ENCODE results near the gene DNAJB8.

The DNAJB8 gene

GRCh38 chr3:128442070-128442469 lies 24.6 kb downstream of the DNAJB8 start:
- DNase-seq: no peak

DNA sequence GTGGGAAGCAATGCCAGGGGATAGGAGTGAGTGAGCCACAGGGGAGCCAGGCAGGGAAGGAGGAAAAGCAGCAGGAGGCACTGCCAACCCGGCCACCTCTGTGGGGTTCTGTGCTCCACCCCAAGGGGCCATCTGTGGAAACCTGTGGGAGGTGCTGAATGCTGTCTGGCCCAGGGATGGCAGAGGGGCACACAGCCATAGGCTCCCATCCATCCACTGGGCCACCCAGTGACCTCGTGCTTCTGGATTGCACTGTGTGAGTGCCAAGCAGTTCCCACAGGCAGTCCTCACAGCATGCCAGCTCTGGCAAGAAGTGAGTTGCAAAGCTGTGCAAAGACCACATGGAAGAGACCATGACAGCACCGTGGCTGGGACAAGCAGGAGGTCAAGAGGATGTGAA lies 27.5 kb downstream of the DNAJB8 start:
- DNase-seq: no peak

DNA sequence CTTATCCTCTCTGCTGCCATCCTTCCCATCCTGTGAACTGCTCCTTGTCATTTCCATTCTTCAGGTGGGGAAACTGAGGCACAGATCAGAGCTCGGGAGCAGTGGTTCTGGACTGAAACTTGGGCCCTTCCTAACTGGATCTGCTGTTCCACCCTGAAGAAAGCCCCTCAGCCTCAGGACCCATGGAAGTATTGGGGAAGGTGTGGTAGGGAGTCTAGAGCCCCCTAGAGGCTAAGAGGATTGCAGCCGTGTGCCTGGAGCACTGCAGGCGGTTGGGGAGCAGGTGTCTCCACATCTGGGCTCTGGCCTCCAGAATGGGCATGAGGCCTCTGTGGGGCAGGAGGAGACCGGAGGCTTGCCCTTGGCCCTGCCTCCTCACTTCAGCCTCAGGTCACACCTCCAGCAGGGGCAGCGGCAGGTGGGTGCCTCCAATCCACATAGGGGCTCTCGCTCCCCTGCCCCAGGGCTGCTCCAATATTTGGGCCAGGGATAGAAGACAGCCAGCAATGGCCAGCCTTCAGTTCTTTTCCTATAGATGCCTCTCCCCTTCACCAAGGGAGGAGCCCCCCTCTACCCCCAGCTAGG lies 28.1 kb downstream of the DNAJB8 start:
- no peak for DNase-seq

DNA sequence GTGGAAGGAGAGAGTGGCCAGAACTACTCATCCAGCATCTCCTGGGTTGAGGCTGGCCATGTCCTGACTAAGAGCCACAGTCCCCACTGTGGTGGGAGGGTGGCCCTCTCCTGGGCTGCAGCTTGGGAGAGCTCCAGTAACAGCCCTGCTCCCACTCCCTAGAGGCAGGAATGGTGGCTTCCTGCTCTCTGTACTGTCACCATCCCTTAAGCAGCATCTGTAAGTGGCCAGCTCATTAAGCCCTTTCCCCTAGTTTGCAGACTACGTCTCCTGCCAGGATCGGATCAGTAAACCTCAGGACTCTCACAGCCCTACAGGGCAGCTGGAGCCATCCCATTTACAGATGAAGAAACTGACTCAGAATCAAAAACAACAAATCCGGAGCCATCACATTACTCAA lies 30.5 kb downstream of the DNAJB8 start:
- DNase-seq: no peak

DNA sequence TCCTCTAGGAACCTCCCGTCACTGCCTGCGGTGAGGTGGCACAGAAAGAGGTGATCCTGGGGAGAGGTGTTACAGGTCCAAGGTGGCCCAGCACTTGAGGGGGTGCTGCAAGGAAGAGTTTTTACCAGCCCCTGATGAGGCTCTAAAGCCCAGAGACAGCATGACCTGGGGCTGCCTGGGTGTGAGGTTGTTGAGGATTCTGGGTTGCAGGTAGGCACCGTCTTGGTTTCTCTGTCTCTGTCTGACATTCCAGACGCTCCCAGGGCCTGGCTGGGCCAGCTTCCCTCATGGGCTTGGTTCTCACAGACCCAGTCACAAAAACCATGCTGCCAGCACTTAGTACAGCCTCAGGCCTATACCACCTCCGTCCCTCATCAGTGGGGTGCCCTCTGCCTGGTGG lies 31.1 kb downstream of the DNAJB8 start:
- no peak for DNase-seq

DNA sequence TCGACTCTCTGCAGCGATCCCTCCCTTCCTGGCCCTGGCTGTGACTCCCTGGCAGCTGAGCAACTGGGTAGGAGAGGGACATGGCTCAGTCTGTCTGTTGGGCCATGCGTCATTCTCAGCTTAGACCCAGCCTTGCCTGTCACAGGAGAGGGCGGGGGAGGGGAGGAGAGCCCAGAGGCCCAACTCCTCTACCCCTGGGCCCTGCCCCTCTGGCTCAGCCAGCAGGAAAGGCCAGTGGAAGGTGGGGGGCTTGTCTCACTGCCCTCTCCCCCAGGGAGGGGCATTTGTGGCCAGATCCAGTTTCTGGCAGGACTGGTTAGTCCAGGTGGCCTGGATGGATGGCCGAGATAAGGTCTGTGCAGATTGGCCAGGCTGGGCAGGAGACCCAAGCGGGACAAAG lies 31.6 kb downstream of the DNAJB8 start:
- no peak for DNase-seq

- DNase-seq: no peak
These were observed 32.2 kb downstream of the DNAJB8 start for GRCh38 chr3:128434524-128434923.

DNA sequence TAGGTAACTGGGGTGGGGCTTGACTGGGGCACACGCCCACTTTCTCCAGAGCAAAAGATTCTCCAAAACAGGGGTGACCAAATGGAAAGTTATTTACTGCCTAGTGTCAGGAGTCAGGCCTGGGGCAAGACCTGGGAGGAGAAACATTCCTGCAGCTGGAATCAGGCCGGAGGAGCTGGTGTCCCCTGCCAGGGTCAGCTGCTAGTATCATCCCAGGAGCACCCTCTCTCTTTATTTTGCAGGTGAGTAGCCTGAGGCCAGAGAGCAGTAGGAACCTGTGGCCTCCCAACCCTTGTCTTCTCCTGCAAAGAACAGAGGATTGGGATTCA lies 32.9 kb downstream of the DNAJB8 start:
- DNase-seq: no peak

DNA sequence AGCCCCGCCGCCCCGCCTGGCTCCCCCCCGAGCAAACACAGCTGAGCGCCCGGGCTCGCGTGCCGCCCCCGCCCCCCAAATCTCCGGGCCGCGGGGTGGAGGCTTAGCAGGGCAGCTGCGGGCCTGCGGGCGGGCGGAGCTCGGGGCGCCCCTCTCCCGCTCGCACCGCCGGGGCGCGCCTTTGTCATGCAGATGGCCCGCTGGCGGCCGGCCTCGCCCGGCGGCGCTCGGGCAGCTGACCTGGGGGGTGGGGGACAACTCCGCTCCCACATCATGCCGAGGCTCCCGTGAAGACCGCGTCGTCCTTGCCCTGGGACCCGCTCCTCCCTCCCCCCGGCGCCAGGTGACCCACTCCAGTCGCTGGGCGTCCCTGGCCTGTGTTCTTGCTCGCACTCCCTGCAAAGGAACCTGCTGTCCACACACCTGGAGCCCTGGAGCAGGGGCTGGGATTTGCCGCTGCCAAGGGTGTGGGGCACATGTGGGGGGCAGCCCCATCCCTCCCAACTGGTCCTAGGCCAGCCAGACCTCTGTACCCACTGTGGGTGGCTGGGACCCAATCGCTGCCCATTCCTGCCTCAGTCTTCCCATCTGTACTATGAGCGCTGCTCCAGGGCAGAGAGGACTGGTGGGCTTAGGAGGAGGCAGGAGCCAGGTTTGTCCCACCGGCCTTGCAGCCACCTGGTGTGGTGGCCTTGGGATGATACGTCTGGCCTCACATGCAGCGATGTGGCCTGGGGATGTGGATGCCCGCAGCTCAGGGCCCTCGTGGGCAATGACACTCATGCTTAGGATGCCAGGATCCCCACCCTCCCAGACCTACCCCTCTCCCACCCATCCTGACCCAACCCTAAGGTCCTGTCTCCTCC lies 33.5 kb downstream of the DNAJB8 start:
- peak; percentile 71 for DNase-seq

DNA sequence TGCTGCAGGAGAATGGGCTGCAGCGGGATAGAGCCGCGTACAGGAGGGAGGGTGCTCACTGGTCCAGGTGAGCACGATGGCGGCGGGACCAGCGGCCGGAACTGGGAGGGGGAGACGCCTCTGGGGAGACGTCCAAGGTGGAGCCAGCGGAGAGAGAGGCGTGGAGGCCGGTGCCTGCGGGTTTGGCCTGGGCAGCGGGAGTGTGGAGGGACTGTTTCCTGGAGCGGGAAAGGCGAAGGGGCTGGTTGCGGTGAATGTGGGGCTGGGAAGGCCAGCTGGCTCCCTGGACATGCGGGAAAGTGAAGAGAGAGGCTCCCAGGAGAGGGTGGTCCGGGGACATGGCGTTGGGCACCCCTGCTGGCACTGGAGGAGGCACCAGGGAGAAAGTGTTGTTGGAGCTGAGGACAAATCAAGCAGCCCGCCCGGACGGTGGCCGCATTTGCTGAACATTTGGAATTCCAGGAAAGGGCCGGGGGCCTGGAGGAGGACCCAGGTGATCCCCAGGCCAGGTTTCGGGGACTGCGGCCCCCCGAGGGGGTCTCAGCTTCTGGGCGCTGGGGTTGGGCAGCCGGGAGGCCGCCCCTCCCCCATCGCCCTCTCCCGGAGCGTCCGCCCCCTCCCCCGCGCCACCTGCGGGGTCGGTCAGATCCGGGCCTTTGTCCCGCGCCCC lies 34.3 kb downstream of the DNAJB8 start:
- peak; percentile 22 for DNase-seq

DNA sequence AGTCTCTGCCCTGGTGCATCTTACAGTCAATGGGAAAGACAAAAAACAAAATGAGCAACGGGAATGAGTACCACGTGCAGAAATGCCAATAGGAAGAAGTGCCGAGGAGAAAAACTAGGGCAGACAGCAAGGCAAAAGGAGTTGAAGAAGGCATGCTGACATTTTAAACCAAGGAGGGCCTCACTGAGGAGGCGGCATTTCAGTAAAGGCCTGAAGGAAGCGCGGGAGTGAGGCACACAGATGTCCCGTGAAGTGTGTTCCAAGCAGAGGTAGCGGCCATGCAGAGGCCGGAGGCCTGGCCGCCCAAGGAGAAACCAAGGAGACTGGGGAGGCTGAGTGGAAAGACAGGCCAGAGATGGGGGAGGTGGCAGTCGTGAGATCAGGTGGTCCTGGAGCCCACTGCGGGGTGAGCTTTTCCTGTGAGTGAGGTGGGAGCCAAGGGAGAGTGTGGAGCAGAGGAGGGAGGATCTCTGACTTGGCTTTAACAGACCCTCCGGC lies 34.8 kb downstream of the DNAJB8 start:
- no peak for DNase-seq

DNA sequence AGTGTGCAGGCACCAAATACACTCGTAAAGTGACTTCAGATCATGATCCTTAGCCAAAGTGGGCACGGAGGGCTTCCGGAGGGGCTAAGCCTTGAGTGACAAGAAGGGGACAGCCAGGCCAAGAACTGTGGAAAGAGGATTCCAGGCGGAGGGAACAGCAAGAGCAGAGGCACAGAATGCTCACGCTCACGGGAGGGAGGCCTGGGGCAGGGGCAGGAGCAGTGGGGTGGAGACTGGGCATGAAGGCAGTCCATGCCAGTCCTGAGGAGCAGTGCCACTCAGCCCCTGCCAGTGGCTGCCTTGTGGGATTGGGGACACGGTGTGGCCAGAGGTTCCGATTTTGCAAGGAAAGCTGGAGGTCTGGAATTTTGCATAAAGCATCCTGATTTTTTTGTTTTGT lies 36.0 kb downstream of the DNAJB8 start:
- DNase-seq: no peak

- no peak for DNase-seq
These were observed 36.4 kb downstream of the DNAJB8 start for GRCh38 chr3:128430301-128430700.

DNA sequence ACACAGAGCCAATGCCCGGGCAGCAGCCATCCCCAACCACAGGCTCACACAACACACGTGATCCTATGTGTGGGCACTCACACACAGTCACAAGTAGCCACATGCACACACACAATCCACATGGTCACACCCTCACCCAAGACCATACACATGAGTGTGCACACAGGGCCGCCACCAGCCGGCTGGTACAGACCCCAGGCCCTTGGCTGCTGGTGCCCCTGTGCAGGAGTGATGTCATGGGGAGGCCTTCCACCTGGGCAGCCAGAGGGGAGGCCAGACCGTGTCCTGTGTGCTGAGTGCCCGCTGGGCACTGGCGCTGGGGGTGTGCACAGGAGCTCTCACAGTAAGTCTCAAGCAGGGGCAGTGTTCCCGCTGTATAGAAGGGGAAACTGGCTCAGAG lies 36.9 kb downstream of the DNAJB8 start:
- no peak for DNase-seq

- DNase-seq: no peak
These were observed 37.4 kb downstream of the DNAJB8 start for GRCh38 chr3:128429275-128429674.

GRCh38 chr3:128427872-128428822 lies 38.5 kb downstream of the DNAJB8 start:
- DNase-seq: no peak

GRCh38 chr3:128427175-128427857 lies 39.4 kb downstream of the DNAJB8 start:
- no peak for DNase-seq

- DNase-seq: no peak
These were observed 40.4 kb downstream of the DNAJB8 start for GRCh38 chr3:128426128-128426921.

DNA sequence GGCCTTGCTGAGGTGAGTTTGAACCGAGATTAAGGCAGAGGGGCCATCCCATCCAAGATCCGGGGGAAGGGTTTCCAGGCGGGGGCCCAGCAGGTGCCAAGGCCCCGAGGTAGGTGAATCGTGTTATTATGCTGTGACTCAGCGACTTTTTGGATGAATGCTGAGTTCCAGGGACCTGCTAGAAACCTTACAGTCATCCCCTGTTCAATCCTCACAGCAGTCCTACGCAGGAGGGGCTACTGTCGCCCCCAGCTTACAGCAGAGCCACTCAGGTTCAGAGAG lies 40.9 kb downstream of the DNAJB8 start:
- no peak for DNase-seq

DNA sequence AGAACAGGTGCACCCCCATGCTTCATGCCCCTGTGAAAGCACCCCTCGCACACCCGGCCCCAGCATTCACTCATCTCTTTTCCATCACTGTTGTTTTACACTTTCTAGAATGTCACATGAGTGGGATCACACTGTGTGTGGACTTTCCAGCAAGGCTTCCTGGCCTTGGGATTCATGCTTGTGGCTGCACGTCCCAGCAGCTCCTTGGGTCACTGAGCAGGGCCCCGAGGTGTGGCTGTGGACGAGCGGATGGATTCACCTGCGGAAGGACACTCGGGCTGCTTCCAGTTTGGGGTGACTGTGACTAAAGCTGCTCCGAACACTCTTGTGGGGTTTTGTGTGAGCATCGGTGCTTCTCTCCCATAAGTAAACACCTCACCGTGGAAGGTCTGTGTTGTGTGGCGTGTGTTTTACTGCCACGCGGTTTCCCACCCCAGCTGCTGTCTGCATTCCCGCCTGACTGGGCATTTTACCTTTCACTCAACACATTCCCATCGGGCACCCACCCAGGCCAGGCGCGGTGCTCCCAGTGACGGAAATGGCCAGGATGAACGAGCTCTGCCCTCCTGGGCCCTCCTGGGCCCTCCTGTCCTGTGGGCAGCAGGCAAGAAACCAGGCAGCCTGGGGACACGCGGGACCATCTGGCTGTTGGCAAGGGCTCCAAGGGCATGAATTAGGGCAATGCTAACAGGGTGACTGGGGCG lies 41.4 kb downstream of the DNAJB8 start:
- no peak for DNase-seq

DNA sequence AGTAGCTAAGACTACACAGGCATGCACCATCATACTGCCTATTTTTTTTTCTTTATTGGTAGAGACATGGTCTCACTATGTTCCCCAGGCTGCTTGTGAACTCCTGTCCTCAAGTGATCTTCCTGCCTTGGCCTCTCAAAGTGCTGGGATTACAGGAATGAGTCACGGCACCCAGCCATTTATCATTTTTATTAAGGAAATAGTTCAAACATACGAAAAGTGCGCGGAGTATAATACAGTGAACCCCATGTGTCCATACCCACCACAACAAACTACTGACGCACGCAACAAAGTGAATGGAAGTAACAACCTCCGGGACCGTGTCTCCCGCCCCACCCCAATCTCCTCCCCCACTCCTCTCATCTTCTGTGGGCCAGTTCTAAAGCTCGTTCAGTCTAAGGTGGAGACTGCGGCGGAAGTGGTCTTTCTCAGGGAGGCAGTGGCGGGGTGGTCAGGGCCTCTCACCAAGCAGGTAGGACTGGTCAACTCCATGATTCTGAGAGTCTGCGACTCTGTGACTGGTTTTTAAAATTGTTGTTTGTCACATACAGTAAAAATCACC lies 42.1 kb downstream of the DNAJB8 start:
- no peak for DNase-seq

All from NCI-H1105 (cell line).